ENCODE results near the gene BCL2L15. TPM values are rescaled to one million over a fixed set of nuclear protein-coding genes. Genes with fewer than 3 reads are reported as not detected.
A peak's percentile ranks its signal among the peaks of the same experiment; 100 is the strongest.

BCL2L15 gene
- total and polyA plus RNA-seq, 10 of the 15 experiments (the other 5 are each of a cell fraction or from before 2014, with no cell fraction given): 0.42 to 1.2 (median 0.59) TPM

- Histone ChIP-seq H3K9ac (ENCODE audit: control insufficient read depth, insufficient read depth, low read length) (peak overlapping the region; percentile 85), H3K4me2 (ENCODE audit: control insufficient read depth, insufficient read depth) (peak overlapping the region; percentile 96), H3K36me3 (ENCODE audit: control insufficient read depth in 2 of 2, insufficient read depth in 2 of 2, low read length in 1 of 2) (peaks cover 1 to 13% of the 10 kb centered on the region in 2 experiments; a peak in 2 of 4 replicates), H4K20me1 (ENCODE audit: control insufficient read depth, insufficient read depth) (no peaks in the 10 kb centered on the region), H3K27me3 (replicated peaks in 1 of 2; ENCODE audit: control insufficient read depth in 2 of 2, insufficient read depth in 2 of 2, low read length in 1 of 2) (no peaks in the 10 kb centered on the region), H3K27ac (ENCODE audit: control insufficient read depth, insufficient read depth) (peak overlapping the region; percentile 88), H3K9me3 (replicated peaks; ENCODE audit: control insufficient read depth, insufficient read depth, low read length) (no peaks in the 10 kb centered on the region), H3K4me1 (ENCODE audit: control insufficient read depth, insufficient read depth, low read length) (peaks cover 3% of the 10 kb centered on the region), H3K4me3 (peak overlapping the region; percentile 88), H3K79me2 (ENCODE audit: control insufficient read depth, insufficient read depth, low read length) (peaks cover 38% of the 10 kb centered on the region), H2AFZ (ENCODE audit: control insufficient read depth, low read depth, low read length) (peak overlapping the region; percentile 91)
- ChIA-PET SMC1A (ENCODE audit: uncharacterized antibody, unreplicated experiment) (interaction anchor here (0.6 to 7.9 kb wide), 34 partner anchors 8 to 772 kb away, joined by 3 to 205 read pairs (median 5); partner anchors contain the start of genes BCL2L15, HIPK1 and PHTF1), RAD21 (ENCODE audit: unreplicated experiment) (interaction anchor here (0.8 to 4.0 kb wide), 20 partner anchors 14 to 1188 kb away, joined by 3 to 110 read pairs (median 5); partner anchors contain the start of genes BCL2L15, HIPK1, PHTF1 and RSBN1), POLR2A (interaction anchor here (0.6 to 5.8 kb wide), 23 partner anchors 8 to 1280 kb away, joined by 3 to 68 read pairs (median 3); partner anchors contain the start of genes BCL2L15, HIPK1, PHTF1 and RSBN1), CTCF (interaction anchor here (0.6 to 7.7 kb wide), 20 partner anchors 11 to 92 kb away, joined by 3 to 79 read pairs (median 5); partner anchors contain the start of genes HIPK1, OLFML3 and RSBN1)
- ATAC-seq (no peak), FAIRE-seq (peak; percentile 52), DNase-seq (ENCODE audit: low read depth, low spot score) (peak; percentile 31)
- intact Hi-C loops (cut with micrococcal nuclease; ENCODE audit: unreplicated experiment): loop anchor here (2.0 to 10.0 kb wide), 2 partner anchors 45 to 149 kb away; partner anchors contain the start of gene PHTF1
- WGBS (ENCODE audit: insufficient coverage, insufficient replicate concordance, low lambda C conversion rate, missing lambda C conversion rate): 2% methylated on average over 7 of the region's 7 CpGs
- no TSS peak for BruUV-seq (replicated peaks)
- TF ChIP-seq TCF7 (IDR thresholded peaks at IDR 0.05; ENCODE audit: borderline replicate concordance) (no peak), ATF3 (IDR thresholded peaks at IDR 0.05; ENCODE audit: borderline replicate concordance, extremely low read depth, low read depth, low read length) (peak; percentile 43; the same call in 1 of the 2 replicates), CREB1 (IDR thresholded peaks at IDR 0.05; ENCODE audit: low read depth) (0 out of 2 replicates have a peak, but pooled peaks have one; percentile 29), SPI1 (IDR thresholded peaks at IDR 0.05; ENCODE audit: borderline replicate concordance, insufficient read depth, low read depth, low read length) (peak; percentile 35; the same call in 1 of the 2 replicates), NR2C2 (IDR thresholded peaks at IDR 0.05; ENCODE audit: borderline replicate concordance, control insufficient read depth, insufficient read length, low read depth) (no peak), NRF1 (conservative IDR thresholded peaks at IDR 0.05; ENCODE audit: low read depth, low read length) (no peak), GABPA (IDR thresholded peaks at IDR 0.05; ENCODE audit: low read depth) (peak; percentile 21; the same call in 1 of the 2 replicates), CBFB (IDR thresholded peaks at IDR 0.05; ENCODE audit: low read depth) (no peak), HCFC1 (IDR thresholded peaks at IDR 0.05; ENCODE audit: low read length) (no peak), SMAD5 (IDR thresholded peaks at IDR 0.05; ENCODE audit: low read depth) (no peak)
- TF ChIP-seq, protein P1, sequence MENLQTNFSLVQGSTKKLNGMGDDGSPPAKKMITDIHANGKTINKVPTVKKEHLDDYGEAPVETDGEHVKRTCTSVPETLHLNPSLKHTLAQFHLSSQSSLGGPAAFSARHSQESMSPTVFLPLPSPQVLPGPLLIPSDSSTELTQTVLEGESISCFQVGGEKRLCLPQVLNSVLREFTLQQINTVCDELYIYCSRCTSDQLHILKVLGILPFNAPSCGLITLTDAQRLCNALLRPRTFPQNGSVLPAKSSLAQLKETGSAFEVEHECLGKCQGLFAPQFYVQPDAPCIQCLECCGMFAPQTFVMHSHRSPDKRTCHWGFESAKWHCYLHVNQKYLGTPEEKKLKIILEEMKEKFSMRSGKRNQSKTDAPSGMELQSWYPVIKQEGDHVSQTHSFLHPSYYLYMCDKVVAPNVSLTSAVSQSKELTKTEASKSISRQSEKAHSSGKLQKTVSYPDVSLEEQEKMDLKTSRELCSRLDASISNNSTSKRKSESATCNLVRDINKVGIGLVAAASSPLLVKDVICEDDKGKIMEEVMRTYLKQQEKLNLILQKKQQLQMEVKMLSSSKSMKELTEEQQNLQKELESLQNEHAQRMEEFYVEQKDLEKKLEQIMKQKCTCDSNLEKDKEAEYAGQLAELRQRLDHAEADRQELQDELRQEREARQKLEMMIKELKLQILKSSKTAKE (IDR thresholded peaks at IDR 0.05; ENCODE audit: low read depth, poor library complexity, severe bottlenecking): peak; percentile 36
- TF ChIP-seq, protein P2, sequence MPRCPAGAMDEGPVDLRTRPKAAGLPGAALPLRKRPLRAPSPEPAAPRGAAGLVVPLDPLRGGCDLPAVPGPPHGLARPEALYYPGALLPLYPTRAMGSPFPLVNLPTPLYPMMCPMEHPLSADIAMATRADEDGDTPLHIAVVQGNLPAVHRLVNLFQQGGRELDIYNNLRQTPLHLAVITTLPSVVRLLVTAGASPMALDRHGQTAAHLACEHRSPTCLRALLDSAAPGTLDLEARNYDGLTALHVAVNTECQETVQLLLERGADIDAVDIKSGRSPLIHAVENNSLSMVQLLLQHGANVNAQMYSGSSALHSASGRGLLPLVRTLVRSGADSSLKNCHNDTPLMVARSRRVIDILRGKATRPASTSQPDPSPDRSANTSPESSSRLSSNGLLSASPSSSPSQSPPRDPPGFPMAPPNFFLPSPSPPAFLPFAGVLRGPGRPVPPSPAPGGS (IDR thresholded peaks at IDR 0.05; ENCODE audit: borderline replicate concordance, insufficient read depth, low read depth, low read length, poor library complexity, severe bottlenecking): no peak
- in situ Hi-C loops (cut with MboI): loop anchor here (5.0 kb wide), 1 partner anchor 66 kb away; no protein-coding TSS in a partner anchor
These were observed 16.3 kb upstream of the BCL2L15 start for GRCh38 chr1:113903501-113904292.

All from GM12878 (cell line).